CD4-positive, alpha-beta T cell treated with Interleukin-15 for 4 hours (primary cell): ENCODE results near the gene XRCC1.
"Not testable (repeated sequence)": the region's sequence is repeated elsewhere in the genome, so short reads cannot be mapped to it uniquely, and the experiment has no call there.

ENCODE experiments used
- DNase-seq: peaks from one replicate; pipeline ENCODE4 v3.0.0-alpha.2; 2020; ENCODE audit warnings: low spot score

XRCC1 gene

DNA sequence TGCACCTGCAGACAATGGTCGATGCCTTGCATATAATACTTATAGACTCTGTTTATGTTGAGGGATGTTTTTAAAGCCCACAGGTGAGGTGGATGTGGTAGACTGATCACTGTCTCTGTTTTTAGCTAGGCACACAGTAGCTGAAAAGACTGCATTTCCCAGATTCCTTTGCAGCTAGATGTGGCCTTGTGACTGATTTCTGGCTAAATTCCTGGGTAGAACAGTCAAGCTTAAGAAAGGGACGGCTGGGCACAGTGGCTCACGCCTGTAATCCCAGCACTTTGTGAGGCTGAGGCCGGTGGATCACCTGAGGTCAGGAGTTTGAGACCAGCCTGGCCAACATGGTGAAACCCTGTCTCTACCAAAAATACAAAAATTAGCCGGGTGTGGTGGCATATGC lies 25.0 kb upstream of the XRCC1 start:
- not testable (repeated sequence) for DNase-seq

DNA sequence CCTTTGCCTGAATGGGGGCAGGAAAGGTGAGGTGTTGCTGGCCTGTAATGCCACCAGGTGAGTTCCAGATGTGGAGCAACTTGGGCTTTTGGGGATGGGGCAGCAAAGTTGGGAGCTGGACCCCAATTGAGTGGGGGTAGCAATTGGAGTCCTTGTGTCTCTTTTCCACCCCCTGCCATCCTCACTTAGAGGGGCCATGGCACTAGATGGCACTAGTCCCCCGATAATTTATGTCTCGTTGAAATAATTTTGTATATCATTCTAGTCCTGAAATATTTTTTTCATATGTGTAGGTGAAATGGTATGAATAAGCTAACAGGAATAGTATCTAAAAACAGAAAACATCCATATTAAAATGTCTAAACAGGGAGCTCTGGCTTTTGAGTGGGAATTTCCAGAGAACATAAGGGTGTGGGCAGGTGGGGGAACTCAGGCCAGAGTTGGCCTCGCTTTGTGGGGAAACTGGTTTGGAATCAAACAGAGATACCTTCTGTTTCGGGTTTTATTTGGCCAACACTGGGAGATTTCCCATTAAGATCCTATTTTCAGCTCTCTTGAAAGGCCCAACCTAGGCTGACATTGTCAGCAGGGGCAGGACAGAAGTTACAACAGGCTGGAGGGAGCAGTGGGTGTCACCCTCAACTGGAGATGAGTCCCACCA lies 24.4 kb upstream of the XRCC1 start:
- no peak for DNase-seq

DNA sequence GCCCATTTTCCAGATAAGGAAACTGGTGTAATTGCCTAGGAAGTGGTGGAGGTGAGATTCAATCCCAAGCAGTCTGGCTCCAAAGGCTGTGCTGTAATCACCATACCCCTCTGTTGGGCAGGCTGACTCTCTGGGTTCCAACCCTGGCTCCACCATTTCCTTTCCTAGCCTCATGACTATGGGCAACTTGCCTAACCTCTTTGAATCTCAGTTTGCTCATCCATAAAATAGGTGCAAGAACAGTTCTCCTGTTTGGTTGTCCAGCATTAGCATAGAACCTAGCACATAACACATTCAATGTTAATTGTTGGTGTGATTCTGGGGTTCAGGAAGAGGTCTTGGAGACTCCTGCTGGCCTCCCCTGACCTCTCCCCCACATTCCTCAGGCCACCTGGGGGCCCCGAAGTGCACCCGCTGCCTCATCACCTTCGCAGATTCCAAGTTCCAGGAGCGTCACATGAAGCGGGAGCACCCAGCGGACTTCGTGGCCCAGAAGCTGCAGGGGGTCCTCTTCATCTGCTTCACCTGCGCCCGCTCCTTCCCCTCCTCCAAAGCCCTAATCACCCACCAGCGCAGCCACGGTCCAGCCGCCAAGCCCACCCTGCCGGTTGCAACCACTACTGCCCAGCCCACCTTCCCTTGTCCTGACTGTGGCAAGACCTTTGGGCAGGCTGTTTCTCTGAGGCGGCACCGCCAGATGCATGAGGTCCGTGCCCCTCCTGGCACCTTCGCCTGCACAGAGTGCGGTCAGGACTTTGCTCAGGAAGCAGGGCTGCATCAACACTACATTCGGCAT lies 23.3 kb upstream of the XRCC1 start:
- DNase-seq = no peak

DNA sequence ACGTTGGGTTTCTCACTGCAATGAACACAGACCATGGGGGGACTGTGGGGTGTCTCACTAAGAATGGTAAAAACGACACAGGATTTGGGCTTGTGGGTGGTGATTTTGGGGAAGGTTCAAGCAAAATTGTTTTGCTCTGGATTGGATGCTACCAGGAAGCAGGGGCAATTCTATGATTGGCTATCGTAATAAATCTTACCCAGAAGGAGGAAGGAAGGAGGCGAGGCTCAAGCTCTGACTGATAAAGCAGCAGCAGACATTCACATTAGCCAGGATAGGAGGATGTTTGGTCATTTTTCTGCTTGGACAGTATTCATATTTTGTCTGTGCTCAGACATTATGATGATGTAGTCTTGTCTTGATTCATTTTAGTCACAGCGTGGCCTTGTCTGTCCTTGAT lies 22.5 kb upstream of the XRCC1 start:
- DNase-seq = no peak

DNA sequence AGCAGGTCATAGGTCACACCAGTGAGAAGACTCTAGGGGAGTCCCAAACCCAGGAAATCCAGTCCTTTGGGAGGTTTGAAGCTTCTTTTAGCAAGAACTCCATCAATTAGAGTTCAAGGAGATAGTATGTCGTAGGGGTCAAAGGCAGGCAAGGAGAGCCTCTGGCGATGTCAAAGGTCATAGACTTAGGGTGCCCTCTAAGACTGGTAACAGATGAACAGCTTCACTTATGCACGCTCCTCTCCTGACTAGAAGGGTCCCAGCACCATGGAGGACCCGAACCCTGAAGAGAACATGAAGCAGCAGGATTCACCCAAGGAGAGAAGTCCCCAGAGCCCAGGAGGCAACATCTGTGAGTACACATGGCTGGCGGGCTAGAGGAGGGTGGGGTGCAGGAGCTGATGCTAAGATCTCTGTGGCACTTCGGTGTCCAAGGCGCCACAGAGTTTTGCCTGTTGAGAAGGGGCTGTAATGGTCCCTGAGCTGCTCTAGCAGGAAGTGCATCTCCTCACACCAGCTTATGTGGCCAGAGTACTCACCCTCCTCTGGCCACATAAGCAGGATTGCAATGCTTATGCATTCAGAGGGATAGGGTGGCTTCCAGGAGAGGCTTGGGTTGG lies 21.6 kb upstream of the XRCC1 start:
- no peak for DNase-seq

DNA sequence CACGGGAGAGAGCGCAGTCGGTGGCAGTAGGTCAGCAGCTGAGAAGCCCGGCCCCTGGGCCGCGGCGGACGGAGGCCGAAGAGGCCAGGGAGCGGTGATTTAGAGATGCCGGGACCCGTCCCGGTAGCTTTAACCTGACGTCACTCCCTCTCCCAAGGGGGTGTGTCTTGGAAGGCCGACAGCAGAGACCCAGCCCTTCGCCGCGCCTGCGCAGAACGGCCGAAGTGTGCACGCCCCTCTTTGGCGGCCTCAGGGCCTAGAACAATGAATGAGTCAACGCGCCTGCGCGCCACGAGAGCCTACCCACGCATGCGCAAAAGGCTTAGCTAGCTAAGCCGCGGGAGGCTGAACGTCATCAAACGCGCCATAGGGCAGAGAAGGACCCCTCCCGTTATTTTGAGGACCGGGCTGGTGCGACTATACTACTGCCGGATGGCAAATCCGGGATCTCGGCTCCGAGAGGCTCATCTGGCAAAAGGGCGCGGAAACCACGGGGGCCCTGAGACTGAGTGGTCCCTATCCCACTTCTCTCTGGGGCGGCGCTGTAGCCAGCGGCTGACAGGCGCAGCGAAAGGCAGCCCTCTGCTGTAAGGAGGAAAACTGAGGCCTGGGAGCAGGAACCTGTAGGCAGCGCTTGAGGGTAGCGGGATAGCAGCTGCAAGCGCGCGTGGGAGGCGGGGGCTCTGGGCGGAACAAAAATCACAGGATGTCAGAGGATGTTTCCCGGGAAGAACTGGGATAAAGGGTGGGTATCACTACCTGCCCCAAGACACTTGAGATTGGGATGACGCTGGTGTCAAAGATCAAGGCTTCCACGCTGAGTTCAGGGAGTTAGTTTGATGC lies 20.9 kb upstream of the XRCC1 start, which contains the start of the genes IRGQ and ZNF576:
Gene IRGQ (minus strand): TSS at position 136 of the 843 bp plus-strand sequence. CDS start 796 bp downstream, outside the sequence.
Gene ZNF576 (plus strand): TSS at position 597 of the 843 bp plus-strand sequence. CDS start 514 bp downstream, outside the sequence.
- DNase-seq = peak; percentile 100

DNA sequence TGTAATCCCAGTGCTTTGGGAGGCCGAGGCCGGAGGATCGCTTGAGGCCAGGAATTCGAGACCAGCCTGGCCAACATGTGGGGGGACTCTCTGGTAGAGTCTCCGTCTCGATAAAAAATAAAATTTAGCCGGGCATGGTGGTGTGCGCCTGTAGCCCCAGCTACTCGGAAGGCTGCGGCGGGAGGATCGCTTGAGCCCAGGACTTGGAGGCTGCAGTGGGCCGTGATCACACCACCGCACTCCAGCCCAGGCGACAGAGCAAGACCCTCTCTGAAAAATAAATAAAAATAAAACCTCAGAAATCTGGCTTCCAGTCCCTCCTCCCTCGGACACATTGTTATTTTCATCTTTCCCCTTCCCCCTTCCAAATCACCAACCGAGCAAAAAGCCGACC lies 20.3 kb upstream of the XRCC1 start:
- no peak for DNase-seq

DNA sequence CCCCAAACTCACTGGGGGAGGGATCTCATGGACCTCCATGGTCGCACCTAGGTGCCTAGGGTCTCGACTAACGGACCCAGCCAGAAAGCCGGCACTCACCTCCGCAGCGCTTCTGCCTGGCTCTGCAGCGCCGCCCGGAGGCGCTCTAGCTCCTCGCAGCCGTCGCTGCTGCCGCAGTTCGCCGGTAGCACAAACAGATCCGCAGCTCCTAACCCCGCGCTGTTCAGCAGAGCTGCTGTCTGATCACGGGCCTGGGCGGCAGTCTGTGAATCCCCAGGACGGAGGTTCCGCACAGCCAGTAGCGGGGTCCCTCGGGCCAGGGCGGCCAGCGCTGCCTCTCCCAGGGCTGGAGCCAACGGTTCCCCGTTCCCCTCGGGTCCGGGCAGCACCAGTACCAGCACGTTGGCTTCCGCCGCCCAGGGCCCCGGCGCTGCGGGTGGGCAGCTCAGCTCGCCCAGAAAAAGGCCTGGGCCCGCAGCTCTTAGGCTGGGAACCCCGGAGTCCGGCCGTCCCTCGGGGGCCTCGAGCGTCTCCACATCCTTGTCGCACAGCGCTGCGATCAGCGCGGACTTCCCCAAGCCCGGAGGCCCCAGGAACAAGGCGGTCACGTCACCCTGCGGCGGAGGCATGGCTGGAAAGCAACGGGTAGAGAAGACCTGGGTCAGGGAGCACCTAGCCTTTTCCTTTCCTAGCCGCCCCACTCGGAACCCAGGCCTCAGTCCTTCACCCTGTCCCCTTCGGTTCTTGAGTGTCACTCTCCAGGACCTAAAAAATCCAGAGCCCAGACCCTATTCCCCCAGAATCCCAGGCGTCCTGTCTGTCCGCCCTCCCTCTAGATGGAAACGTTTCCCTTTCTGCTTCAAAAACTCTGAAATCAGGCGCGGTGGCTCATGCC lies 19.6 kb upstream of the XRCC1 start:
- DNase-seq = peak; percentile 72

DNA sequence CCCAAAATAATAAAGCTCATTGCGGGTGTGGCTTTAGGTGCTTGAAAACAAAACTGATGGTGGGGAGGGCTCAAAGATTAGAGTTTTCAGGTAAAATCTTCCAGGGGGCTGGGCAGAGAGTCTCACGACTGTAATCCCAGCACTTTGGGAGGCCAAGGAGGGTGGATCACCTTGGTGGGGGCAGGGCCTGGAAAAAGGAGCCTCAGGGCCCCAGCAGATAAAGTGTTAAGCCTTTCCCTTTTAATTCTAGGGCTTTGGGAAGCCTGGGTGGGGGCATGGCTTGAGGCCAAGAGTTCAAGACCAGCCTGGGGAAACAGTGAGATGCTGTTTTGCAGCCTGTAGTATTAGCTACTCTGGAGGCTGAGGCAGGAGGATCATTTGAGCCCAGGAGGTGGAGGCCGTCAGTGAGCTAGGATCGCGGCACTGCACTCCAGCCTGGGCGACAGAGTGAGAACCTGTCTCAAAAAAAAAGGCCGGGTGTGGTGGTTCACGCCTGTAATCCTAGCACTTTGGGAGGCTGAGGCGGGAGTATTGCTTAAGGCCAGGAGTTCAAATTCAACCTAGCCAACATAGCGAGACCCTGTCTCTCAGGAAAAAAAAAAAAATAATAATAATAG lies 18.9 kb upstream of the XRCC1 start:
- DNase-seq = no peak

DNA sequence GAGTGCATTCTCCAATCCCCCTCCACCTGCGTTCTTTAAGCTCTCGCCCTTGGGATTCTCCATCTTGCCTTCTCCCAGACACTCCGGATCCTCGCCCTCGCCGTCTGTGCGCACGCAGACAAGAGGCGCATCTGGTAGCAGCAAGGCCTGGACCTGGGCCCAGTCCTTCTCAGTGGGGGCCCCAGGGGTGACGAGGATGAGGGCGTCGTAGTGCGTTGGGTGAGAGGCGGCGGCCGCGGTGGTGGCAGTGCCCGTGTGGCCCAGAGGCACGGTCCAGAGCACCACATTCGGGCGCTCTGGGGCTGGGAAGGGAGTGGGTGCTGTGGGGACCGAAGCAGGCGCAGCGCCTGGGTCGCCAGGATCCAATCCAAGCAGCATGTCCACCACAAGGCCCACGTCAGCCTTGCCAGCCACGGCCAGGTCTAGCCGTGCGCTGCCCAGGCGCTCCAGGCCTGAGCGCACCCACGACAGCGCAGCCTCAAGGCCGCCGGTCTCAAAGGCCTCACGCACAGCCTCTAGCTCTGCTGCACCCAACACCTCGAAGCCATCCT lies 17.5 kb upstream of the XRCC1 start:
- DNase-seq = no peak

DNA sequence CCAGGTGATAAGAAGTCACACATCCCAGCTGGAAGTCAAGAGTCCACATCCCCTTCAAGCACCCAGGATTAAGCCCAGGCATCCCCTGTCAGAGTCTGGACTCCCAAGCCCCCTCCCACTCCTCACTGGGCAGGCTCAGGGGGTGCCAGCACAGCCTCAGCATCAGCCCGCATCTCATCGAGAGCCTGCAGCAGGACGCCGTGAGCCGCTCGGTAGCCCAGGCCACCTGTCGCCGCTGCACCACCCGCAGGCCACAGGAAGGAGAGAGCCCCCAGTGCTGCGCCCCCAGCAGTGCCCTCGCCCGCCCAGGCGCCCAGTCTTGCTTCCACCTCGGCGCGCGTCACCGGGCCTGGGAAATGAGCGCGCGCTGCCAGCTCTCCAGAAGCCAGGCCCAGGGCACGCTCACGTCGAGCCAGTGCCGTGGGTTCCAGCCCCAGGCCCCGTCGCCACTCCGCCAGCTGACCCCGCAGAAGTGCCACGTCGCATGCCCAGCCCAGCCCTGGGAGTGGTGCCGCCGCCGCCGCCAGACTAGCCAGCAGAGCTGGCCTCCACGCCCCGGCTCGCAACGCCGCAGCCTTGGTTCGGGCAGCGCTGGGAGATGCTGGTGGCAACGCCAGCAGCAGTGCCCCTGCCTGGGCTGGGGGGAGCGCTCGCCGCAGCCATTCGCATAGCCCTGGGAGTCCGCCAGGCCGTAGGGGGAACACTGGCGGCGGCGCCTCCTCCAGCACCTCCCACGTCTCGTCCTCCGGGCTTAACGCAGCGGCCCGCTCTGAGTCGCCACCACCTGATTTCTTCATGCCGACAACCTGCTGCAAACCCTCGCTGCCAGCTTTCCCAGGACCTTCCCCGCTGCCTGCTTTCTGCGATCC lies 16.8 kb upstream of the XRCC1 start:
- DNase-seq = no peak

DNA sequence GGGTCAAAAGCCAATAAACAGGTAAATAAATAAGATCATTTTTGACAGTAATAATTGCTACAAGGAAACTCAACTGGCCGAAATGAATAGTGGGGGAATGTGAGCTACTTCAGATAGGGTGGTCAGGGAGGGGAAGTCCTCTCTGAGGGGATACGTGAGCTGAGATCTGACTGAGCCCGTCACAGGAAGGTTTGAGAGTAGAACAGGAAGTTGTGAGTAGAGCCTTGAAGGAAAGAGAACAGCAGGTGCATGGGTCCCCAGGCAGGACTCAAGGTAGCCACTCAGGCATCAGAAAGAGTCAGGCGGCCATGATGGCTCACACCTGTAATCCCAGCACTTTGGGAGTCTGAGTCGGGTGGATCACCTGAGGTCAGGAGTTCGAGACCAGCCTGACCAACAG lies 14.4 kb upstream of the XRCC1 start:
- DNase-seq = no peak

DNA sequence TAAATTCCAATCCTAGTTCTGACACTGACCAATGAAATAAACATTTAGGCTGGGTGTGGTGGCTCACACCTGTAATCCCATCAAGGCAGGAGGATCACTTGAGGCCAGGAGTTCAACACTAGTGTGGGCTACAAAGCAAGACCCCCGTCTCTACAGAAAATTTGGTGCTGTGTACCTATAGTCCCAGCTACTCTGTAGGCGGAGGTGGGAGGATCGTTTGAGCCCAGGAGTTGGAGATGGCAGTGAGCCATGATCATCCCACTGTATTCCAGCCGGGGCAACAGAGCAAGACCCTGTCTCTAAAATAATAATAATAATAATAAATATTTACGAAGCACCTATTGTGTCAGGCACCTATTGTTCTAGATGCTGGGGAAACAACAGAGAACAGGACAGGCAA lies 13.9 kb upstream of the XRCC1 start:
- DNase-seq = no peak

DNA sequence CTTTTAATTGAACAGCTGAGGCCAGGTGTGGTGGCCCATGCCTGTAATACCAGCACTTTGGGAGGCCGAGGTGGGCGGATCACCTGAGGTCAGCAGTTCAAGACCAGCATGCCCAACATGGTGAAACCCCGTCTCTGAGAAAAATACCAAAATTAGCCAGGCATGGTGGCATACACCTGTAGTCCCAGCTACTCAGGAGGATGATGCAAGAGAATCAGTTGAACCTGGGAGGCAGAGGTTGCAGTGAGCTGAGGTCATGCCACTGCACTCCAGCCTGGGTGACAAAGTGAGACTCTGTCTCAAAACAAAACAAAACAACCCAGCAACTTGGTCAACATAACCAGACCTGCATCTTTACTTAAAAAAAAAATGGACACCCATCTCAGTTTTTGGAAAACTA lies 11.7 kb upstream of the XRCC1 start:
- DNase-seq = not testable (repeated sequence)

DNA sequence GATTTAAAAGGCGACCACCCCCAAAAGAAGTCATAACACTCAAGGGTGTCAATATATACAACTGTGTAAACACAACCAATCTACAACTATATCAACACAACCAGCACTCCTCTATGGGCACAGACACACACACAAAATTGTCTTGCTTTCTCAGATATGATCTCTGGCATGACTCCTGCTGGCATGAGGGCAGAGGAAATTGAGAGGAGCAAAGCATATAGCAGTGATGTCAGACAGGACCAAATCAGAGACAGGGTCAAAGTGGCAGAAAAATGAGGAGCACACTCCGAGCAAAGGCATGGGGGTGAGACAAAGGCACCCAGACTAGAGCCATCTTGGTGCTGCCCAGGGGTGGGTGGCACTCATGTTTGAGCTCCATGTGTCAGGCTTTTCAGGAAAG lies 11.0 kb upstream of the XRCC1 start:
- no peak for DNase-seq

DNA sequence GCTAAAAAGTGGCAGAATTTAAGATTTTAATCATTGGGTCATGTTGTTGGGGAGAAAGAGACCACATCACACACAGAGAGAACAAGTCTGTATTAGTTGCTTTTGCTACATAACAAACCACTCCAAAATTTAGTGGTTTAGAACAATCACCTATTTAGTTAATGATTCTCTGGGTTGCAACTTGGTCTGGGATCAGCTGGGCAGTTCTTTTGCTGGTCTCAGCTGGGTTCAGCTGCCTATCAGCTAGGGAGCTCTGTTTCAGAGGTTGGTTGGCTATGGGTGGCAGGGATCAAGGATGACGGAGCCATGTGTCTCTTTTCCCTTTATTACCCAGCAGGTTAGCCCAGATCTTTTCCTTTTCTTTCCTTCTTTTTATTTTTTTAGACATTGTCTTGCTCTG lies 9.2 kb upstream of the XRCC1 start:
- no peak for DNase-seq

DNA sequence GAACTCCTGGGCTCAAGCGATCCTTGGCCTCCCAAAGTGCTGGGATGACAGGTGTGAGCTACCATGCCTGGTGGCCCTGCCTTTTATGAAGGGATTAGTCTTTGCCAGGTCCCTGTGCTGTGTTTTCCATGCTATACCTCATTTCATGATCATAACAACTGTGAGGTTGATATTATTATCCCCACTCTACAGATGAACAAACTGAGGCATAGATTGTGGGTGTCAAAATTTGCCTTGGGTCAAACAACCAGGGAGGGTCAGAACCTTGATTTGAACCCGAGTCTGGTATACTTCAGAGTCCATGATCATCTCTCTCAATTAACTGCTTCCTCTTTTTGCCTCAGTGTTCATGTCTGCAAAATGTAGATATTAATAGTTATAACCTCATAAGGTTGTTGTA lies 7.2 kb upstream of the XRCC1 start:
- no peak for DNase-seq

DNA sequence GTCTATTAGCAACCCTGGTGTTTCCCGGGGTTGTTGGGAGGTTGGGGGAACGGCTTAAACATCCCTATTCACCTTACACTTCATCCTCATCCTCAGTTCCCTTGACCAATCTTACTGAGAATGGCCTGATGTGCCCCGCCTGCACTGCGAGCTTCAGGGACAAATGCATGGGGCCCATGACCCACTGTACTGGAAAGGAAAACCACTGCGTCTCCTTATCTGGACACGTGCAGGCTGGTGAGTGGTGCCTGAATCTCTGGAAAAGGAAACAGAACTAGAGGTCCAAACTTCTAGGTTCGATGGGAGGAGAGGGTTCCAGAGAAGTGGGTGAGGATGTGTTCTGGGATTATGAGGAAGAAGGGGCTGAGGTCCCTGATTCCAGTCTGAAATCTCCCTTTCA lies 6.1 kb upstream of the XRCC1 start:
- DNase-seq = no peak

DNA sequence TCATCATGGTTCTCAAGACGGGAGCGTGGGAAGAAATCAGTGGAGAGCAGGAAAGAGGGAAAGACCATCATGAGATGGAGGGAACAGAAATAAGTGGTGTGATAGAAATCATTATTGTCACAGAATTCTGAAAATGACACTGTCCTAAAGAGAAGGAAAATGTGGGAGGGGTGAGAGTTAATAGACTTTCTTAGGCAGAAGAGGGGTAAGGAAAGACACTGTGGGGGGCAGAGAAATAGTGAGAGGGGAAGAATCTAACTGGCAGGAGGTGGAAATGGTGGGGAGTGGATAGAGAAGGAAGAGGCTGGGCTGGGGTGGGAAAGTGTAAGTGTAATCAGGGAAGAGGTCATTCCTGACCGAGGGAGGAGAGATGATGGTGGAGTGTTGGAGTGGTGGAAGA lies 3.5 kb upstream of the XRCC1 start:
- DNase-seq = no peak
